ENCODE results near the gene HIP1. TPM values are rescaled to one million over a fixed set of nuclear protein-coding genes. Genes with fewer than 3 reads are reported as not detected.
"Not testable (repeated sequence)": the region's sequence is repeated elsewhere in the genome, so short reads cannot be mapped to it uniquely, and the experiment has no call there.

Gene HIP1
- total RNA-seq, result 15.6 and 32.2 TPM in 2 replicates

DNA sequence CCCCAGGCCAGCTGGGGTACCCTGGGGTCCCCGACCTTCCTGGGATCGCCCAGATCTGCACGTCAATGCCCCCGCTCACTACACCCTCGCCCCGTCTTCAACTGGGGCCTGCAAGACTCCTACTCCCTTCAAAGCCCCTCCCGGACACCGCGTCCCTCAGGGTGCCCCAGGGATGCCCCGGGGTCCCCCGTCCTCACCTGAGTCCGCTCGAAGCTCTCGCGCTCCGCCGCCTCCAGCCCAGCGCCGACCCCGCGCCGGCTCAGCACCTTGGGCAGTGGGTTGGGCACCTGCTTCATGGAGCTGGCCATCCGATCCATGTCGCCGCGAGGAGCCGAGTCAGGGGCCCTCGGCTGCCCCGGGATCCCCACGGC lies at the start of gene HIP1:
Gene HIP1, minus strand, starts transcription at position 338 of the 371 bp plus-strand sequence. Its CDS starts 21 bp downstream, at position 317.
- no peak for DNase-seq (ENCODE audit: low read depth, low spot score)

DNA sequence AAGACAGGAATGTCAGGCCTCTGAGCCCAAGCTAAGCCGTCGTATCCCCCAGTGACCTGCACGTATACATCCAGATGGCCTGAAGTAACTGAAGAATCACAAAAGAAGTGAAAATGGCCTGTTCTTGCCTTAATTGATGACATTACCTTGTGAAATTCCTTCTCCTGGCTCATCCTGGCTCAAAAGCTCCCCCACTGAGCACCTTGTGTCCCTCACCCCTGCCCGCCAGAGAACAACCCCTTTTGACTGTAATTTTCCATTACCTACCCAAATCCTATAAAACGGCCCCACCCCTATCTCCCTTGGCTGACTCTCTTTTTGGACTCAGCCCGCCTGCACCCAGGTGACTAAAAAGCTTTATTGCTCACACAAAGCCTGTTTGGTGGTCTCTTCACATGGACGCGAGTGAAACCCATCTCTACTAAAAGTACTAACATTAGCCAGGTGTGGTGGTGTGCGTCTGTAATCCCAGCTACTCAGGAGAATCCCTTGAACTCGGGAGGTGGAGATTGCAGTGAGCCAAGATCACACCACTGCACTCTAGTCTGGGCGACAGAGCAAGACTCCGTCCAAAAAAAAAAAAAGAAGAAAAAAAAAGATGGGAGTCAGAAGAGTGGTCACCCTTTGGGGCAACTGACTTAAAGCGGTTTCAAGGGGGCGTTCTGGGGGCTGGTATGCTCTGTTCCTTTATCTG lies 49.6 kb upstream of the HIP1 start:
- DNase-seq (ENCODE audit: low read depth, low spot score), result not testable (repeated sequence)

DNA sequence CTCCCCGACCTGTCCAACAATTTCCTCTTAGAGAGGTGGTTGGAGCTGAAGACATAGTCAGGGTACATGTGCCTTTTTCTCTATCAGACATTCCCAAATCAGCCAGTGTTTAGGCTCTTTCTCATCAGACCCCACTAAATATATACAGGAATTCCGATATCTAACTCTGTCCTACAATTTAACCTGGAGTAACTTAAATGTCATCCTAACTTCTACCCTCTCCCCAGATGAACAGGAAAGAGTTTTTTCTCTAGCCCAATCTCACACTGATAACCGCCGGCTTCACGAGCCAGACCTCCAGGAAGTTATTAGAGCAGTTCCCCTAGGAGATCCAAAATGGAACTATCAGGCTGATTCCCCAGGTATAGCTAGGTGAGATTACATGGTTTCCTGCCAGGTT lies 44.3 kb upstream of the HIP1 start:
- DNase-seq (ENCODE audit: low read depth, low spot score), result not testable (repeated sequence)

DNA sequence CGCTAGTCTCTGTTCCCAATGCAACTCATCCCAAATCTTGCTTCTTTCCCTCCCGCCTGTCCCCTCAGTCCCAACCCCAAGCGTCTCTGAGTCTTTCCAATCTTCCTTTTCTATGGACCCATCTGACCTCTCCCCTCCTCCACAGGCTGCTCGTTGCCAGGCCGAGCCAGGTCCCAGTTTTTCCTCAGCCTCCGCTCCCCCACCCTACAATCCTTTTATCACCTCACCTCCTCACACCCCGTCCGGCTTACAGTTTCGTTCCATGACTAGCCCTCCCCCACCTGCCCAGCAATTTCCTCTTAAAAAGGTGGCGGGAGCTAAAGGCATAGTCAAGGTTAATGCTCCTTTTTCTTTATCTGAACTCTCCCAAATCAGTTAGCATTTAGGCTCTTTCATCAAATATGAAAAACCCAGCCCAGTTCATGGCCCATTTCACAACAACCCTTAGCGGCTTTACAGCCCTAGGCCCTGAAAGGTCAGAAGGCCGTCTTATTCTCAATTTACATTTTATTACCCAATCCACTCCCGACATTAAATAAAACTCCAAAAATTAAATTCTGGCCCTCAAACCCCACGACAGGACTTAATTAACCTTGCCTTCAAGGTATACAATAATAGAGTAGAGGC lies 42.0 kb upstream of the HIP1 start:
- not testable (repeated sequence) for DNase-seq (ENCODE audit: low read depth, low spot score)

DNA sequence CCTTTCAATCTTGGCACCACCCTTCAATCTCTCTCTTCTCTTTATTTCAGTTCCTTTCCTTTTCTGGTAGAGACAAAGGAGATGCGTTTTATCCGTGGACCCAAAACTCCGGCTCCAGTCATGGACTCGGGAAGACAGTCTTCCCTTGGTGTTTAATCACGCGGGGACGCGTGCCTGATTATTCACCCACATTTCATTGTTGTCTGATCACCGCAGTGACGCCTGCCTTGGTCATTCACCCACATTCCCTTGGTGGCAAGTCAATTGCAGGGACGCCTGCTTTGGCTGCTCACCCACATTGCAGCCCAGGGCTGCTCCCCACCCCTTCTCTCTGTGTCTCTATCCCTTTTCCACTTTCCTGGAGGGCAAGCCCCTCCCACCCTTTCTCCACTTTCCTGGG lies 40.8 kb upstream of the HIP1 start:
- DNase-seq (ENCODE audit: low read depth, low spot score), result not testable (repeated sequence)

DNA sequence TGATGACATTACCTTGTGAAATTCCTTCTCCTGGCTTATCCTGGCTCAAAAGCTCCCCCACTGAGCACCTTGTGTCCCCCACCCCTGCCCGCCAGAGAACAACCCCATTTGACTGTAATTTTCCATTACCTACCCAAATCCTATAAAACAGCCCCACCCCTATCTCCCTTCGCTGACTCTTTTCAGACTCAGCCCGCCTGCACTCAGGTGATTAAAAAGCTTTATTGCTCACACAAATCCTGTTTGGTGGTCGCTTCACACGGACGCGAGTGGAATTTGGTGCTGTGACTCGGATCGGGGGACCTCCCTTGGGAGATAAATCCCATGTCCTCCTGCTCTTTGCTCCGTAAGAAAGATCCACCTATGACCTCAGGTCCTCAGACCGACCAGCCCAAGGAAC lies 40.3 kb upstream of the HIP1 start:
- DNase-seq (ENCODE audit: low read depth, low spot score), result not testable (repeated sequence)

DNA sequence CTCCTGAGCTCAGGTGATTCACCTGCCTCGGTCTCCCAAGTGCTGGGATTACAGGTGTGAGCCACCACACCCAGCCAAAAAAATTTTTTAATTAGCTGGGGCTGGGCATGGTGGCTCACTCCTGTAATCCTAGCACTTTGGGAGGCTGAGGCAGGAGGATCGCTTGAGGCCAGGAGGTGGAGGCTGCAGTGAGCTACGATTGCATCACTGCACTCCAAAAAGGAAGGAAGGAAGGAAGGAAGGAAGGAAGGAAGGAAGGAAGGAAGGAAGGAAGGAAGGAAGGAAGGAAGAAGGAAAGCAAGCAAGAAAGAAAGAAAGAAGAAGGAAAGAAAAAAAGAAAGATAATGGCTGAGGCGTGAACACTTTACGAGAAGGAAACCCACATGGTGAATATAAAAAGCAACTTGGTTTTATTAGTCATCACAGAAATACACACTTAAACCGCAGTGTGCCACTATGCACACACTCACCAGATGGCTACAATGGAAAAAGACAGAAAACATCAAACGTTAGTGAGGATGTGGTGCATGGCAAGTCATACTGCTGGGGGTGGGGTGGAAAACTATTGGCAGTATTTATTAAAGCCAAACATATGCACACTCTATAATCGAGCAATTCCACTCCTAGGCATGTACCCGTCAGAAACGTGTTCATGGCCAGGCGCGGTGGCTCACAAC lies 37.7 kb upstream of the HIP1 start:
- no peak for DNase-seq (ENCODE audit: low read depth, low spot score)

DNA sequence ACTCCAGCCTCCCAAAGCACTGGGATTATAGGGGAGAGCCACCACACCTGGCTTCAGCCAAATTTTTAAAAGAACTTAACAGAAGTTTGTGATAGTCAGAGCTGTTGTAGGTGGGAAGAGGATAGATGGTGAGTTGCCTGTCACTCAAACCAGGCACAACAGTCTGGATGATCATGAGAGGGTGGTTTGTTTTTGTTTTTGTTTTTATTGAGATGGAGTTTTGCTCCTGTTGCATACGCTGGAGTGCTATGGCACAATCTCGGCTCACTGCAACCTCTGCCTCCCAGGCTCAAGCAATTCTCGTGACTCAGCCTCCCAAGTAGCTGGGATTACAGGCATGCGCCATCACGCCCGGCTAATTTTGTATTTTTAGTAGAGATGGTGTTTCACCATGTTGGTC lies 35.2 kb upstream of the HIP1 start:
- DNase-seq (ENCODE audit: low read depth, low spot score), result not testable (repeated sequence)

DNA sequence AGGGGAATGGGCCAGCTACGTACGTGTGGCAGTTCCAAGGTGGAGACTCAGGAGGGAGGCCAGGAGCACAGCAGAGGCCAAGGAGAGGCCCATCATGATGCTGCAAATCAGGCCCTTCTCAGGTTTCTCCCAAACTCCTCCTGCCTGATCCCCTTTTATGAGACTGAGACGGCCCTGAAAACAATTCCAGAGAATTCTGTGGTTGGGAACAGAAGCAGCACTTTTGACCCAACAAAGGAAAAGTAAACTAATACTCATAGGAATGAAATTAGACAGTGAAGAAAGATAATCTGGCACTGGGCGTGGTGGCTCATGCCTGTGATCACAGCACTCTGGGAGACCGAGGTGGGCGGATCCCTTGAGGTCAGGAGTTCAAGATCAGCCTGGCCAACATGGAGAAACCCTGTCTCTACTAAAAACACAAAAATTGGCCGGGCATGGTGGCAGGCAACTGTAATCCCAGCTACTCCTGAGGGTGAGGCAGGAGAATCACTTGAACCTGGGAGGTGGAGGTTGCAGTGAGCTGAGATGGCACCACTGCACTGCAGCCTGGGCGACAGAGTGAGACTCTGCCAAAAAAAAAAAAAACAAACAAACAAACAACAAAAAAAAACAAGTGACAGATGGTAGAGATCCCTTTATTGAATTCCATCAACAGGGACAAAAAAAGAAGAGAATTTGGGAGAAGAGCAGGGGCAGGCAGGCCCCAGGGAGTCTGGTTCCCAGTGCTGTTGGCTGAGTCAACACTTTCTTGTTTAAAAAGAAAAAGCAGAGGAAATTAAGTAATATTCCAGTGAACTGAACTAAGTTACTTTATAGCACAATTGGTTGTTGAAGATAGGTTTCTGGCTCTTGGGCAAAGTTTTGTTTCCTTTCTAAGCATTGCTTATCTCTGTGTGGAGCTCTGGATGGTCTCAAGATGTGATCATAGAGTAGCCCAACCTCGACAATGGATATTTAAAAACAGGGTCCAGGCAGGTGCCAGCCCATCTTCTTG lies 33.6 kb upstream of the HIP1 start, which contains the start of gene CCL26:
Gene CCL26, minus strand, starts transcription at position 131 of the 997 bp plus-strand sequence. Its CDS starts 35 bp downstream, at position 96.
- no peak for DNase-seq (ENCODE audit: low read depth, low spot score)

DNA sequence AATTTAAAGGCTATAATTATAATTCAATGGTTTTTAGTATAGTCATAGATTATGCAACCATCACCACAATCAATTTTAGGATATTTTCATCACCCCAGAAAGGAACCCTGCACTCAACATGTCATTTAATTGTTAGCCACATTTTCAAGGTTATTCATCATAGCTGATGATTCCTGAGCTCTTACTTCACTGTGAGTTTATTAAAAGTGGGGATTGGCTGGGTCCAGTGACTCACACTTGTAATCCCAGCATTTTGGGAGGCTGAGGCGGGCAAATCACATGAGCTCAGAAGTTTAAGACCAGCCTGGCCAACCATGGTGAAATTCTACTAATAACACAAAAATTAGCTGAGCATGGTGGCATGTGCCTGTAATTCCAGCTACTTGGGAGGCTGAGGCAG lies 32.5 kb upstream of the HIP1 start:
- no peak for DNase-seq (ENCODE audit: low read depth, low spot score)

DNA sequence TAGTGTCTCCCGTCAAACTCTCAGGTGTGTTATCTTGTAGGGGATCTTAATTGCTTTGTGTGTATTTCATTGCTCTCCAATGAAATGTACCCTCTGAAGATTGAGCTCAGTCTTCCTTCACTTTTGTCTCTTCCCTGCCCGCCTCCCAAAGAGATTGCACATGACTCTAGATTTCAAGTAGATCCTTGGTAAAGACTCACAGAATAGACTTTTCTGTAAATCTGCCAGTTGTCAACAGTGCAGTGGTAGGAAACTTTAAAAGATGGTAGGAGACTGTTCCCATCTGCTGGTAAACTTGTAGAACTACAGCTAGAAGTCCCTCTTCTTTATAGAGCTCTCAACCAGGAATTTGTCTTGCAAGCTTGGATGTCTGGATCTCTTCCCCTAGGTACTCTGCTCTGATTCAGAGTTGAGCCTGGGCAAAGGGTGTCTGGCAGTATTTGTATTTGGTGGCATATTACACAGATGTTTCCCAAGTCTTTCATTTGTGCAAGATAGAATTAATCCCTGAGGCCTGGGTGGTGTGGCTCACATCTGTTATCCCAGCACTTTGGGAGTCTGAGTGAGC lies 23.7 kb upstream of the HIP1 start:
- DNase-seq (ENCODE audit: low read depth, low spot score), result peak; percentile 15

DNA sequence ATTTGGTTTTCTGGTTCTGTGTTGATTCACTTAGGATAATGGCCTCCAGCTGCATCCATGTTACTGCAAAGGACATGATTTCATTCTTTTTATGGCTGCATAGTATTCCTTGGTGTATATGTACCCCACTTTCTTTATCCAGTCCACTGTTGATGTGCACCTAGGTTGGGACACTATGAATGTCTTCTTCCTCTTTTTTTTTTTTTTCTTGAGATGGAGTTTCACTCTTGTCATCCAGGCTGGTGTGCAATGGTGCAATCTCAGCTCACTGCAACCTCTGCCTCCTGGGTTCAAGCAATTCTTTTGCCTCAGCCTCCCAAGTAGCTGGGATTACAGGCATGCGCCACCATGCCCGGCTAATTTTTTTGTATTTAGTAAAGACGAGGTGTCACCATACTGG lies 23.1 kb upstream of the HIP1 start:
- not testable (repeated sequence) for DNase-seq (ENCODE audit: low read depth, low spot score)

DNA sequence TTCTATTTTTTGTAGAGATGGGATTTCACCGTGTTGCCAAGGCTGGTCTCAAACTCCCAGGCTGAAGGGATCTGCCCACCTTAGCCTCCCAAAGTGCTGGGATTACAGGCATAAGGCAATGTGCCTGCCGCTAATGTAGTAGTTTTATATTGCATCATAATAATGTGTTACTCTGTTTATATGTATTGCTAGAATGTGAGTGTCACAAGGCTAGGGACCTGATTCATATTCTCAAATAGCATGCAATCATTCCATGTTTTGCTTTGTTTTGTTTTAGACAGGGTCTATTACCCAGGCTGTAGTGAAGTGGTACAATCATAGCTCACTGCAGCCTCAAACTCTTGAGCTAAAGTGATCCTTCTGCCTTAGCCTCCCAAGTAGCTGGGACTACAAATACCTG lies 19.8 kb upstream of the HIP1 start:
- DNase-seq (ENCODE audit: low read depth, low spot score), result no peak

DNA sequence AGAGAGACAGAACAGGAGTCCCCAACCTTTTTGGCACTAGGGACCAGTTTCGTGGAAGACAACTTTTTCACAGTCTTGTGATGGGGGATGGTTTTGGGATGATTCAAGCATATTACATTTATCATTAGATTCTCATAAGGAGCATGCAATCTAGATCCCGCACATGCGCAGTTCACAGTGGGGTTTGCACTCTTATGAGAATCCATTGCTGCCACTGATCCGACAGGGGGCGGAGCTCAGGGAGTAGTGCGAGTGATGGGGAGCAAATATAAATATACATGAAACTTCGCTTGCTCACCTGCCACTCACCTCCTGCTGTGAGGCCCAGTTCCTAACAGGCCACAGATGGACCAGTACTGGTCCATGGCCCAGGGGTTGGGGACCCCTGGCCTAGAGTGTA lies 19.1 kb upstream of the HIP1 start:
- no peak for DNase-seq (ENCODE audit: low read depth, low spot score)

DNA sequence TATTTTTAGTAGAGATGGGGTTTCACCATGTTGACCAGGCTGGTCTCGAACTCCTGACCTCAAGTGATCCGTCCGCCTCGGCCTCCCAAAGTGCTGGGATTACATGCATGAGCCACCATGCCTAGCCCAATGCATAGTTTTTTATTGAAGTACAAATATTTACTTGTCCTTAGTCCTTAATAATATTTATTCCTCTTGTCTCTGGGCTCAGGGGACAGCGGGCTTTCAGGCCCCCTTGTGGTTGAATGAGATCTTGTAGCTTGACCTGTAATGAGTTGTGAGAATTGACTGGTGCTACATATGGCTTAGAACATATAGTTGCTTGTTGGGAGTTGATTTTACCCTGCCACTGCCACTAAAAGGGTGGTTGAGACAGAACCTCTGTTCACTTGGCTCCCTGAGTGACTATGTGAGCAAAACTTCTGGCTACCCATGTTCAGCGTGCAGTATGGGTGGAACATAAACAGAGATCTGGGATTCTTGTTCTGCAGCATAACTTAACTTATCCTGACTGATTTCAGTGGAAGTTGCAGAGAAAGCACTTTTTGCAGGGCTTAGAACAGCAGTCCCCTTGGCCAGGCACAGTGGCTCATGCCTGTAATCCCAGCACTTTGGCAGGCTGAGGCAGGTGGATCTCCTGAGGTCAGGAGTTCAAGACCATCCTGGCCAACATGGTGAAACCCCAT lies 18.4 kb upstream of the HIP1 start:
- peak; percentile 26 for DNase-seq (ENCODE audit: low read depth, low spot score)

DNA sequence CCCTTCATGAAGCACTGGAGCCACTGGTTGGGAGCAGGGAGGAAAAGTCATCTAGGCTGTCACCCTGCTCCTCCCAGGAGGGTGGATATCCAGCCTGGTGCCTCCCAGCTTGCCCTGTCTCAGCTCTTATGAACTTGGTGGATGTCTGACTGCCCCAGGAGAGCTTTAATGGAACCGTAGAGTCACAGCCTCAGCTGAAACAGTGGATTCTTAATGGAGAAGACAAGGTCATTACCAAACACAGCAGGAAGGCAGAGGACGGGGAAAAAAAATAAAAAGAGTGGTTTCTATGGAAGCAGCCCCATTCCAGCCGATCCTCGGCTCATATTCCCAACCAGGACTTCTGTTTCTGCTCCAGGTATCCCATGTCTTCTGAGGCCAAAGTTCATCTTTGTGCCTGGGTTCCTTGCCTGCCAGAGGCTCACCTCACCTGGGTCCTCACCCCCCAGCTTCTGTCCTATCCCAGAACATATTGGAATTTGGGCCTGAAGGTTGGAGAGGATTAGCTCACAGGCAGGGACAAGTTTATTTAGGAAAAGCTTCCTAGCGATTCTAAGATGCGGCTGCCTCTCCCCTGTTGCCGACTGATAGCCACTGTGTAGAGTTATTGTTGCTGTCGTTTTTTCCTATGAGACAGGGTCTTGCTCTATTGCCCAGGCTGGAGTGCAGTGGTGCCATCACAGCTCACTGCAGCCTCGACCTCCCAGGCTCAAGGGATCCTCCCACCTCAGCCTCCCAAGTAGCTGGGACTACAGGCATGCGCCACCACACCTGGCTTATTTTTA lies 17.7 kb upstream of the HIP1 start:
- no peak for DNase-seq (ENCODE audit: low read depth, low spot score)

DNA sequence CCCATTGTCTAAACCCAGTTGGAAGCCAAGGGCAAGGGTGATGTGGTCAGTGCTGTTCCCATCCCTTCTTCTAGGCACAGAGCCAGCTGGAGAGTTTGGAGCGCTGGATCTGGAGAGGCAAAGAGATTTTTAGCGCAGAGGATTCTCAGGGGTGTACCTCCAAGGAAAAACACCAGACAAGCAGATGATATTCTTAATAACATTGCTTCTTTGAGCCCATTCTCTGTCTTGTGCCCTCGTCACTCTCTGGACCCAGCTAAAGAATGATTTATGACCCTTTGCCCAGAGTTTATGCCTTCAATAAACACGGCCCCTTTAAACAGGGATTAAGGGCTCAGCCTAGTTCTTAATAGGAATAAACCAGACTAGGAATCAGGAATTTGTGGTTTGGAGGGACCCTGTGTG lies 4.7 kb upstream of the HIP1 start:
- no peak for DNase-seq (ENCODE audit: low read depth, low spot score)

DNA sequence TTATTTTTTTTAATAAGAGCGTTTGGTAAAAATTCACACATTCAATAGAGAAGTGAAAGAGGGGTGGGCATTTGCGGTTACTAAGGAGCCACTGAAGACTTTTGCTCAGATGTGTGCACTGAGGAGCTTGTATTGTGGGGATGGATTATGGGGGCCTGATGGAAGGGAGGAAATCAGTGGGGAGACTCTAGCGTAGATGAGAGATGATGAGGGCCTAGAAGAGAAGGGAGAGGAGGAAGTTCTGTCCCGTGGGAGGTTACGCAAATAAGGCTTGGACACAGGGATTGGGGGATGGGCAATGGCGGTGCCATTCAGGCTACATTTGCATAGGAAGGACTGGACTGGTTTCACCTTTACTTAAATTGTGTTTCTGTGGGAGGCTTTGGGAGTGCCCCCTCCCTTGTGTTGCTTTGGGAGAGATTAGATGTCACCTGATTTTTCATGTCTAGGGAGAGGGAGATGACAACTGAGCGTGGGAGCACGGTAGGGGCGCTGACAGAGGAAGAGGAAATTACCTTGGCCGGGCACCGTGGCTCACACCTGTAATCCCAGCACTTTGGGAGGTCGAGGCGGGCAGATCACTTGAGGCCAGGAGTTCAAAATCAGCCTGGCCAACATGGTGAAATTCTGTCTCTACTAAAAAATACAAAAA lies 2.2 kb upstream of the HIP1 start:
- DNase-seq (ENCODE audit: low read depth, low spot score), result no peak
